Uterus (tissue), 4 donors: Measurements from ENCODE around the gene ATP6AP1. TPM values are rescaled to one million over a fixed set of nuclear protein-coding genes. Genes with fewer than 3 reads are reported as not detected.

ENCODE experiments used
- DNase-seq, 2 donors: peaks; one replicate each; pipeline ENCODE4 v3.0.0-alpha.2; 2019 to 2020
- H3K27ac ChIP-seq, 2 donors: fragments of 200-600 bp; sonication (generic); 1 replicate in 1 of 2; 2 replicates in 1 of 2; pipeline ENCODE4 v1.5.1; 2016 to 2018
- H3K27me3 ChIP-seq, 2 donors: fragments of 200-600 bp; sonication (generic); one replicate each; pipeline ENCODE4 v1.5.1; 2018 to 2019; ENCODE audit warnings: control low read depth in 1 of 2
- H3K36me3 ChIP-seq, 2 donors: fragments of 200-600 bp; sonication (generic); one replicate each; pipeline ENCODE4 v1.5.1; 2019; ENCODE audit warnings: control low read depth in 1 of 2
- H3K4me1 ChIP-seq, 2 donors: fragments of 200-600 bp; sonication (generic); one replicate each; pipeline ENCODE4 v1.5.1; 2018 to 2019; ENCODE audit warnings: control low read depth in 1 of 2
- H3K4me3 ChIP-seq, 2 donors: fragments of 200-600 bp; sonication (generic); 1 replicate in 1 of 2; 2 replicates in 1 of 2; pipeline ENCODE4 v1.5.1; 2018 to 2019; ENCODE audit warnings: mild to moderate bottlenecking in 1 of 2
- H3K9me3 ChIP-seq, 2 donors: fragments of 200-600 bp; sonication (generic); one replicate each; pipeline ENCODE4 v1.5.1; 2019; ENCODE audit warnings: control low read depth in 1 of 2
- POLR2A ChIP-seq, 2 donors: fragments of 450-650 bp; IDR thresholded peaks; one replicate each; pipeline ENCODE4 v1.6.1; 2016; ENCODE audit warnings: antibody characterized with exemption in 2 of 2, mild to moderate bottlenecking in 1 of 2, moderate library complexity in 1 of 2
- intact Hi-C: fragments of 100-400 bp; cut with DNase I; formaldehyde crosslinking; loops from one replicate; pipeline ENCODE4 v1.15.1; 2023; ENCODE audit warnings: low total_unique reads
- total RNA-seq, 4 donors: library from RNA; depleted of rRNA in 3 of 4; stranded (reverse); fragments of >200 nt in 3 of 4; gene quantifications; one replicate each; pipeline versions ENCODE4 v1.1.0 to v1.2.4, GENCODE V29; 2014 to 2023
- TF ChIP-seq, protein P1 (sequence below), 4 experiments: fragments of 200-600 bp in 2 of 4; fragments of 450-650 bp in 2 of 4; sonication (generic) in 2 of 4; IDR thresholded peaks; one replicate each; pipeline ENCODE4 v1.5.1; 2016 to 2019; ENCODE audit warnings: antibody characterized with exemption in 4 of 4, mild to moderate bottlenecking in 2 of 4, moderate library complexity in 1 of 4
- donor health status: DM: yes; HTN: yes; CAD: no.

ATP6AP1 gene
- total RNA-seq, 4 donors from 2014 or later = 5.1 to 71.3 (median 42.1) TPM

DNA sequence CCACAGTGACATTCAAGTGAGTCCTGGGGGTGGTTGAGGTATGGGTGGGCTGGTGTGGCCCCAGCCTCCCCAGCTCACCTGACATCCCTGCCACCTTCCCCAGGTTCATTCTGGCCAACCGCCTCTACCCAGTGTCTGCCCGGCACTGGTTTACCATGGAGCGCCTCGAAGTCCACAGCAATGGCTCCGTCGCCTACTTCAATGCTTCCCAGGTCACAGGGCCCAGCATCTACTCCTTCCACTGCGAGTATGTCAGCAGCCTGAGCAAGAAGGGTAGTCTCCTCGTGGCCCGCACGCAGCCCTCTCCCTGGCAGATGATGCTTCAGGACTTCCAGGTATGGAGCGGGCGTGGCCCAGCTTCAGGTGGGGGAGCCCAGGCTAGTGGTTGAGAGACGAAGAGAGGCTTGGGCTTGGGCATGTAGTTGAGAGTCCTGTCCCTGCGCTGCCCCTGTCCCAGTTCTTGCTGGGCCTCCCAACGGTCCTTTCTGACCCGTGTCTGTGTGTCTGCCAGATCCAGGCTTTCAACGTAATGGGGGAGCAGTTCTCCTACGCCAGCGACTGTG, 6.8 kb downstream of the ATP6AP1 start:
- no peak for TF ChIP-seq POLR2A (IDR thresholded peaks at IDR 0.05)
- TF ChIP-seq, protein P1, sequence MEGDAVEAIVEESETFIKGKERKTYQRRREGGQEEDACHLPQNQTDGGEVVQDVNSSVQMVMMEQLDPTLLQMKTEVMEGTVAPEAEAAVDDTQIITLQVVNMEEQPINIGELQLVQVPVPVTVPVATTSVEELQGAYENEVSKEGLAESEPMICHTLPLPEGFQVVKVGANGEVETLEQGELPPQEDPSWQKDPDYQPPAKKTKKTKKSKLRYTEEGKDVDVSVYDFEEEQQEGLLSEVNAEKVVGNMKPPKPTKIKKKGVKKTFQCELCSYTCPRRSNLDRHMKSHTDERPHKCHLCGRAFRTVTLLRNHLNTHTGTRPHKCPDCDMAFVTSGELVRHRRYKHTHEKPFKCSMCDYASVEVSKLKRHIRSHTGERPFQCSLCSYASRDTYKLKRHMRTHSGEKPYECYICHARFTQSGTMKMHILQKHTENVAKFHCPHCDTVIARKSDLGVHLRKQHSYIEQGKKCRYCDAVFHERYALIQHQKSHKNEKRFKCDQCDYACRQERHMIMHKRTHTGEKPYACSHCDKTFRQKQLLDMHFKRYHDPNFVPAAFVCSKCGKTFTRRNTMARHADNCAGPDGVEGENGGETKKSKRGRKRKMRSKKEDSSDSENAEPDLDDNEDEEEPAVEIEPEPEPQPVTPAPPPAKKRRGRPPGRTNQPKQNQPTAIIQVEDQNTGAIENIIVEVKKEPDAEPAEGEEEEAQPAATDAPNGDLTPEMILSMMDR (IDR thresholded peaks at IDR 0.05) = no peak
- no peaks in the 10 kb centered on the region for H3K9me3 ChIP-seq
- H3K36me3 ChIP-seq = no peaks in the 10 kb centered on the region
- intact Hi-C loops = no loop called here
- no peaks in the 10 kb centered on the region for H3K27me3 ChIP-seq
- peaks cover 0 to 6% of the 10 kb centered on the region in 2 donors for H3K4me1 ChIP-seq
- no peak overlapping the region for H3K27ac ChIP-seq
- H3K4me3 ChIP-seq = no peak overlapping the region
- DNase-seq = peak in 1 of 2 donors; percentile 11

DNA sequence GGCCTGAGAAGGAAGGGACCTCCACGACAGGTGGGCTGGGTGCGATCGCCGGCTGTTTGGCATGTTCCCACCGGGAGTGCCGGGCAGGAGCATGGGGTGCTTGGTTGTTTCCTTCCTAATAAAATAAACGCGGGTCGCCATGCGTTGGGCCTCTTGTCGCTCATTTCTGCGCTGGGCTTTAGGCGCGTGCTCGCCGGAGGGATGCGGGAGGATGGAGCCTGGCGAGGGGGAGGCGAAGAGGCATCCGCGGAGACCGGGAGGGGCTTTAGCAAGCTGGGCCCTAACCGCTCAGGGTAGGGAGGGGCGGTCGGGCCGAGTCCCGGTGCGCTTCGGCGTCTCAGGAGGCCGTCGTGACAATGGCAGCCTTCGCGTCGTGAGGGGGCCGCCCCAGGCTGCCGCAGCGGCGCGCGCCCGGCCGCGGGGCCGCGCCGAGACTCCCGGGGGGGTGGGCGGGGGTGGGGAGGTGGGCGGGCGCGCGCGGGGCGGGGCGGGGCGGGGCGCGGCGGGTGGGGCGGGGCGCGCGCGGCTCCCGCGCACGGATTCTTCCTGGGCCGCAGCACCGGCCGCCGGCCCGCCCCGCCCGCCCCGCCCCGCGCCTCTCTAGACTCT, 8.0 kb downstream of the ATP6AP1 start:
- DNase-seq = peak in 1 of 2 donors; percentile 45
- H3K36me3 ChIP-seq = no peaks in the 10 kb centered on the region
- intact Hi-C loops = no loop called here

DNA sequence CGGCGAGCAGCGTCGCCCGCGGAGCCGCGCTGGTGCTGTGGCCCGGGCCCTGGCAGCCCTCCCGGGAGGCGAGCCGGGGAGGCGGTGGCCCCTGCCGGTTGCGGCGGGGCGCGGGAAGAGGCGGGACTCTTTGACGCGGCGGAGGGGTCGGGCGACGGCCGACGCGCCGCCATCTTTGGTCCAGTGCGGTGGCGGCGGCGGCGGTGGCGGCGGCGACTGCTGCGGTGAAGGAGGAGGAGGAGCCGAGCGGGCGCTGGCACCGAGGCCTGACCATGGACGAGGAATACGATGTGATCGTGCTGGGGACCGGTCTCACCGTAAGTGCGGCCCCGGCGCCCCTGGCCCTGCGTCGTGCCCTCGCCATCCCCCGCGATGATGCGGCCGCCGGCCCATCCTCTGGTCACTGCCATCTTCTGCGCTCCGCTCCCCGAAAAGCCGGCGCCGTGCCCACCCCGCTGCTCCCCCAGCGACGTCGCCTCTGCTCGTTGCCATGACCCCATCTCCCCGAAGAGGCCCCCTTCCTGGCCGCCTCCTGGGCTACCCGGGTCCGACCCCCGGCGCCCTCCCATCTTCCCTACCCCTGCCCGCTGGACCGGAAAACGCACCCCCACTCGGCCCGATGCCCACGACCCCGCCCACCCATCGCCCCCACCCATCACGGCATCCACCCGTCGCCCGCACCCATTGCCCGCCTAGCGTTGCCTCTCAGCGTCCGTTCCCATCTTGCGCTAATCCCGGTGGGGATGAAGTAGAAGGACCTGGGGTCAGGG, 8.7 kb downstream of the ATP6AP1 start, which contains the start of gene GDI1:
Gene GDI1 (plus strand): TSS at position 172 of the 770 bp plus-strand sequence. CDS start 101 bp downstream, at position 273.
- no peaks in the 10 kb centered on the region for H3K27me3 ChIP-seq
- peak in 1 of 2 donors; percentile 56 for DNase-seq
- peak within 1 kb of the TSS; percentile 45 to 82 for H3K4me3 ChIP-seq
- no peaks in the 10 kb centered on the region for H3K9me3 ChIP-seq
- TF ChIP-seq, protein P1 (IDR thresholded peaks at IDR 0.05) = no peak
- TF ChIP-seq POLR2A (IDR thresholded peaks at IDR 0.05) = peak in 1 of 2 donors; percentile 63
- peak within 1 kb of the TSS; percentile 89 to 96 for H3K27ac ChIP-seq
- intact Hi-C loops = no loop called here
- no peaks in the 10 kb centered on the region for H3K36me3 ChIP-seq
- H3K4me1 ChIP-seq = peaks cover 0 to 6% of the 10 kb centered on the region in 2 donors

More for the DNA sequence above, 8.0 kb downstream of the ATP6AP1 start:
- Histone ChIP-seq H3K4me1 (peaks cover 0 to 6% of the 10 kb centered on the region in 2 donors), H3K27ac (peak overlapping the region; percentile 89 to 96), H3K4me3 (peak overlapping the region; percentile 45 to 82), H3K27me3 (no peaks in the 10 kb centered on the region), H3K9me3 (no peaks in the 10 kb centered on the region)
- TF ChIP-seq, protein P1 (IDR thresholded peaks at IDR 0.05) = no peak
- TF ChIP-seq POLR2A (IDR thresholded peaks at IDR 0.05) = no peak

DNA sequence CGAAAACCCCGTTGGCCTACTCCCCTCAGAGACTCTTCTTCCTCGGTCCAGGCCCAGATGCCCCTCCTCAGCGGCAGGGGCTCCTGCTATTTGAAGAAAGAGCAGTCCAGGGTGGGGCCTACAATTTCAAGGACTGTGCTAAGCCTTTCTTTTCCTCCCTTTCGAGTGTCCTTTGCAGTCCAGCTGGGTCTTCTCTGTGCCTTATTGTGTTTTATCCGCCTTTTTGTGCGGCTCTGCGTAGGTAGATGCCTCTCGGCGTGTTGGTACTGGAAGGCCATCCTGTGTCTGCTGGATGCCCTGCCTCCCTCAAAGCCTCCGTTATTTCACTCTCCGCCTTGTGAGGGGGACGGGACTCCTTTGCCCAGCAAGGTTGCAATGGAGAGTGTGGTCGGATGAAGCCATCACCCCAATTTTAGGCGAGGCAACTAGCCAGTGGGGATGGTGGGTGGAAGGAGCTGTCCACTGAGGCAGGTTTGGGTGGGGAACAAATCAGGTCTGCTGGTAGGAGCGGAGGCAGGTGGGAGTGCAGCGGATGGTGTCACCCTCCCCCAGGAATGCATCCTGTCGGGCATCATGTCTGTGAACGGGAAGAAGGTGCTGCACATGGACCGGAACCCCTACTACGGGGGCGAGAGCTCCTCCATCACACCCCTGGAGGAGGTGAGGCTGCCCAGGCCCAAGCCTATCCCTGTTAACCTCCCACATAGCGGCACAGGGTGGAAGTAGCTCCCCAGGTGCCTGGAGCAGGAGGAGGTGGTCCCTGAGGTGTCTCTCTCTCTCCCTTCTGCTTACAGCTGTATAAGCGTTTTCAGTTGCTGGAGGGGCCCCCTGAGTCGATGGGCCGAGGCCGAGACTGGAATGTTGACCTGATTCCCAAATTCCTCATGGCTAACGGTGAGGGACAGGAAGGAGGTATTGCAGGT, 9.8 kb downstream of the ATP6AP1 start:
- DNase-seq = no peak
- no peaks in the 10 kb centered on the region for H3K27me3 ChIP-seq
- TF ChIP-seq, protein P1 (IDR thresholded peaks at IDR 0.05) = no peak
- TF ChIP-seq POLR2A (IDR thresholded peaks at IDR 0.05) = no peak
- no peaks in the 10 kb centered on the region for H3K9me3 ChIP-seq
- intact Hi-C loops = no loop called here
- peak overlapping the region; percentile 45 to 82 for H3K4me3 ChIP-seq
- H3K27ac ChIP-seq = peak overlapping the region; percentile 89 to 96
- H3K36me3 ChIP-seq = no peaks in the 10 kb centered on the region
- H3K4me1 ChIP-seq = peaks cover 0 to 6% of the 10 kb centered on the region in 2 donors
